Omental fat pad (tissue), 4 donors: ENCODE measurements around the gene CYP1B1. TPM values are rescaled to one million over a fixed set of nuclear protein-coding genes. Genes with fewer than 3 reads are reported as not detected.

Experiments used
- ATAC-seq: fragments of 150-250 bp; one replicate; pipeline ENCODE4 v1.9.1; 2016; ENCODE audit warnings: mild to moderate bottlenecking, moderate library complexity; ENCODE audit not compliant: low FRiP score
- DNase-seq: peaks from one replicate; pipeline ENCODE4 v3.0.0-alpha.2; 2019; ENCODE audit warnings: low spot score
- total RNA-seq, 4 donors: library from RNA; depleted of rRNA; stranded (reverse); fragments of >200 nt; gene quantifications; one replicate each; pipeline ENCODE4 v1.1.0, GENCODE V29; 2016
- TF ChIP-seq, protein P1 (sequence below), 3 donors: fragments of 450-650 bp; IDR thresholded peaks; one replicate each; pipeline ENCODE4 v1.5.1; 2016 to 2017; ENCODE audit warnings: antibody characterized with exemption in 3 of 3, mild to moderate bottlenecking in 3 of 3, moderate library complexity in 2 of 3

Gene CYP1B1
- total RNA-seq, 4 donors from 2014 or later: 45.8 to 143 (median 78.4) TPM

DNA sequence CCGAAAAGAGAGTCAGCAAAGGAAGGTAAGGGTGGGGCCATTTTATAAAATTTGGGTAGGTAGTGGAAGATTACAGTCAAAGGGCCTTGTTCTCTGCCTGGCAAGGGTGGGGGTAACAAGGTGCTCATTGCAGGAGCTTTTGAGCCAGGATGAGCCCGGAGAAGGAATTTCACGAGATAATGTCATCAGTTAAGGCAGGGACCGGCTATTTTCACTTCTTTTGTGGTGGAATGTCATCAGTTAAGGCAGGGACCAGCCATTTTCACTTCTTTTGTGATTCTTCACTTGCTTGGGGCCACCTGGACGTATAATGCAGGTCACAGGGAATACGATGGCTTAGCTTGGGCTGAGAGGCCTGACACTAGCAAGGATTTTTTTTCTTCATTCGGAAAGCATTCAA lies 58.1 kb downstream of the CYP1B1 start:
- TF ChIP-seq, protein P1, sequence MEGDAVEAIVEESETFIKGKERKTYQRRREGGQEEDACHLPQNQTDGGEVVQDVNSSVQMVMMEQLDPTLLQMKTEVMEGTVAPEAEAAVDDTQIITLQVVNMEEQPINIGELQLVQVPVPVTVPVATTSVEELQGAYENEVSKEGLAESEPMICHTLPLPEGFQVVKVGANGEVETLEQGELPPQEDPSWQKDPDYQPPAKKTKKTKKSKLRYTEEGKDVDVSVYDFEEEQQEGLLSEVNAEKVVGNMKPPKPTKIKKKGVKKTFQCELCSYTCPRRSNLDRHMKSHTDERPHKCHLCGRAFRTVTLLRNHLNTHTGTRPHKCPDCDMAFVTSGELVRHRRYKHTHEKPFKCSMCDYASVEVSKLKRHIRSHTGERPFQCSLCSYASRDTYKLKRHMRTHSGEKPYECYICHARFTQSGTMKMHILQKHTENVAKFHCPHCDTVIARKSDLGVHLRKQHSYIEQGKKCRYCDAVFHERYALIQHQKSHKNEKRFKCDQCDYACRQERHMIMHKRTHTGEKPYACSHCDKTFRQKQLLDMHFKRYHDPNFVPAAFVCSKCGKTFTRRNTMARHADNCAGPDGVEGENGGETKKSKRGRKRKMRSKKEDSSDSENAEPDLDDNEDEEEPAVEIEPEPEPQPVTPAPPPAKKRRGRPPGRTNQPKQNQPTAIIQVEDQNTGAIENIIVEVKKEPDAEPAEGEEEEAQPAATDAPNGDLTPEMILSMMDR (IDR thresholded peaks at IDR 0.05): no peak
- ATAC-seq (no peak), DNase-seq (no peak)

Other genes starting within 250 kb of the CYP1B1 start
- gene RMDN2, start 150.9 kb downstream of the CYP1B1 start, total RNA-seq: 10 to 100 TPM in 1 of 4 donors, 1 to 10 TPM in 3; 5.3 to 12.0 (median 7.8) TPM